H1 (cell line): ENCODE results near the gene CELSR1. TPM values are rescaled to one million over a fixed set of nuclear protein-coding genes. Genes with fewer than 3 reads are reported as not detected.

Experiments used
- CTCF ChIA-PET: fragments of 300-600 bp; sonication (Branson Sonifier 250); formaldehyde crosslinking; loops from one replicate; lab custom pipeline; 2021; ENCODE audit not compliant: partially characterized antibody; lab: Charles Lee
- POLR2A ChIA-PET: fragments of 300-600 bp; sonication (Branson Sonifier 250); formaldehyde crosslinking; loops from one replicate; lab custom pipeline; 2021; ENCODE audit warnings: inconsistent platforms; ENCODE audit not compliant: partially characterized antibody; lab: Charles Lee
- DNase-seq, 2 experiments: peaks; one replicate each; pipeline versions ENCODE4 v3.0.0 to v3.0.0-alpha.2; 2010 to 2022; ENCODE audit warnings: low spot score in 2 of 2, low read depth in 1 of 2, mixed read lengths in 1 of 2
- FAIRE-seq: peaks from 2 replicates; lab custom pipeline; 2011; peaks lifted over from hg19 to GRCh38; lab: Jason Lieb, UNC
- H2AFZ ChIP-seq: 2 replicates; pipeline ENCODE4 v1.8.1; 2012; ENCODE audit warnings: low read length, inconsistent platforms
- H2AK5ac ChIP-seq: 2 replicates; pipeline ENCODE4 v1.6.1; 2013; ENCODE audit warnings: low read depth, low read length
- H2BK120ac ChIP-seq: replicated peaks from 2 replicates; pipeline ENCODE3; 2013; ENCODE audit warnings: low read depth, low read length, inconsistent platforms
- H2BK12ac ChIP-seq: 2 replicates; pipeline ENCODE4 v1.6.1; 2013; ENCODE audit warnings: low read depth, low read length
- H2BK15ac ChIP-seq: 2 replicates; pipeline ENCODE4 v1.6.1; 2013; ENCODE audit warnings: low read length
- H2BK20ac ChIP-seq: 2 replicates; pipeline ENCODE4 v1.6.1; 2013; ENCODE audit warnings: low read length
- H2BK5ac ChIP-seq: 2 replicates; pipeline ENCODE4 v1.6.1; 2013; ENCODE audit warnings: low read depth, low read length
- H3K14ac ChIP-seq: 2 replicates; pipeline ENCODE4 v1.6.1; 2013; ENCODE audit warnings: inconsistent platforms; ENCODE audit not compliant: insufficient read length
- H3K18ac ChIP-seq: 2 replicates; pipeline ENCODE4 v1.6.1; 2013; ENCODE audit warnings: low read length; ENCODE audit errors: extremely low read depth
- H3K23ac ChIP-seq: 2 replicates; pipeline ENCODE4 v1.6.1; 2013; ENCODE audit warnings: inconsistent platforms; ENCODE audit not compliant: insufficient read length
- H3K23me2 ChIP-seq: 2 replicates; pipeline ENCODE4 v1.6.1; 2013; ENCODE audit warnings: low read depth, low read length
- H3K27ac ChIP-seq: 2 replicates; pipeline ENCODE4 v1.6.1; 2011; ENCODE audit warnings: low read depth, low read length, inconsistent platforms
- H3K27me3 ChIP-seq, 4 experiments: replicated peaks in 1 of 4; 1 replicate in 1 of 4; 2 replicates in 3 of 4; pipeline versions ENCODE4 v1.6.1 to v1.8.1; 2011 to 2013; ENCODE audit warnings: low read length in 3 of 4, mild to moderate bottlenecking in 3 of 4, inconsistent platforms in 2 of 4, mixed read lengths in 2 of 4, moderate library complexity in 1 of 4; ENCODE audit not compliant: control insufficient read depth in 3 of 4, insufficient read depth in 3 of 4; ENCODE audit errors: extremely low read depth in 1 of 4
- H3K36me3 ChIP-seq, 4 experiments: 2 replicates each; pipeline versions ENCODE4 v1.6.1 to v1.8.1; 2011 to 2013; ENCODE audit warnings: mild to moderate bottlenecking in 4 of 4, low read length in 3 of 4, moderate library complexity in 2 of 4, control low read depth in 1 of 4, inconsistent platforms in 1 of 4; ENCODE audit not compliant: insufficient read depth in 4 of 4, control insufficient read depth in 2 of 4
- H3K4ac ChIP-seq: replicated peaks from 2 replicates; pipeline ENCODE3; 2013; ENCODE audit warnings: low read length, low read depth, mixed read lengths, inconsistent platforms; ENCODE audit not compliant: insufficient read length
- H3K4me1 ChIP-seq, 4 experiments: replicated peaks in 1 of 4; 1 replicate in 1 of 4; 2 replicates in 3 of 4; pipeline versions ENCODE4 v1.6.1 to v1.8.1; 2011 to 2013; ENCODE audit warnings: low read length in 3 of 4, inconsistent platforms in 2 of 4, mixed read lengths in 1 of 4; ENCODE audit not compliant: insufficient read depth in 4 of 4, control insufficient read depth in 3 of 4
- H3K4me2 ChIP-seq, 2 experiments: 2 replicates each; pipeline versions ENCODE4 v1.6.1 to v1.8.1; 2011 to 2013; ENCODE audit warnings: low read depth in 2 of 2, low read length in 2 of 2, control low read depth in 1 of 2, inconsistent platforms in 1 of 2, mild to moderate bottlenecking in 1 of 2; ENCODE audit not compliant: insufficient read depth in 1 of 2
- H3K4me3 ChIP-seq, 4 experiments: fragments of 200-600, 300-600 bp in 1 of 4; sonication (generic), shearing (Covaris generic), sonication (Bioruptor Twin) in 1 of 4; 2 replicates each; pipeline versions ENCODE4 v1.5.1 to v1.8.1; 2011 to 2016; ENCODE audit warnings: low read length in 4 of 4, low read depth in 3 of 4, control low read depth in 2 of 4, inconsistent platforms in 2 of 4, mild to moderate bottlenecking in 2 of 4, mixed read lengths in 1 of 4, moderate library complexity in 1 of 4; ENCODE audit not compliant: insufficient read depth in 2 of 4; ENCODE audit errors: extremely low read depth in 1 of 4
- H3K56ac ChIP-seq: replicated peaks from 2 replicates; pipeline ENCODE3; 2013; ENCODE audit warnings: low read depth, mild to moderate bottlenecking, mixed read lengths, low read length, inconsistent platforms; ENCODE audit not compliant: insufficient read length
- H3K79me1 ChIP-seq: 2 replicates; pipeline ENCODE4 v1.6.1; 2013; ENCODE audit warnings: low read depth, low read length, control low read depth
- H3K79me2 ChIP-seq, 2 experiments: 2 replicates each; pipeline versions ENCODE4 v1.6.1 to v1.8.1; 2012 to 2013; ENCODE audit warnings: low read length in 2 of 2, mild to moderate bottlenecking in 2 of 2, inconsistent platforms in 1 of 2; ENCODE audit not compliant: insufficient read depth in 2 of 2, control insufficient read depth in 1 of 2
- H3K9ac ChIP-seq, 4 experiments: replicated peaks in 1 of 4; 1 replicate in 1 of 4; 2 replicates in 3 of 4; pipeline versions ENCODE4 v1.6.1 to v1.8.1; 2011 to 2013; ENCODE audit warnings: low read depth in 3 of 4, low read length in 3 of 4, control low read depth in 2 of 4, mild to moderate bottlenecking in 2 of 4, moderate library complexity in 2 of 4, inconsistent platforms in 1 of 4; ENCODE audit errors: extremely low read depth in 1 of 4
- H3K9me3 ChIP-seq, 2 experiments: 2 replicates each; pipeline versions ENCODE4 v1.6.1 to v1.8.1; 2012 to 2013; ENCODE audit warnings: mild to moderate bottlenecking in 2 of 2, moderate library complexity in 2 of 2, control low read depth in 1 of 2, inconsistent platforms in 1 of 2, low read depth in 1 of 2, low read length in 1 of 2, mixed read lengths in 1 of 2; ENCODE audit not compliant: insufficient read depth in 2 of 2
- H4K20me1 ChIP-seq, 2 experiments: replicated peaks in 1 of 2; 2 replicates each; pipeline versions ENCODE3 to v1.8.1; 2011 to 2013; ENCODE audit warnings: inconsistent platforms in 2 of 2, low read length in 2 of 2, mild to moderate bottlenecking in 1 of 2; ENCODE audit not compliant: insufficient read depth in 2 of 2, control insufficient read depth in 1 of 2
- H4K5ac ChIP-seq: 2 replicates; pipeline ENCODE4 v1.6.1; 2013; ENCODE audit warnings: low read length, low read depth, mixed read lengths, inconsistent platforms; ENCODE audit not compliant: insufficient read length
- H4K8ac ChIP-seq: 2 replicates; pipeline ENCODE4 v1.8.0; 2013; ENCODE audit warnings: mild to moderate bottlenecking, moderate library complexity, low read length, inconsistent platforms; ENCODE audit not compliant: insufficient read depth; ENCODE audit errors: extremely low read depth
- H4K91ac ChIP-seq: replicated peaks from 2 replicates; pipeline ENCODE3; 2013; ENCODE audit warnings: low read length, mixed read lengths, inconsistent platforms; ENCODE audit not compliant: insufficient read length
- CBX5 ChIP-seq: fragments of 300-800, 300-1000 bp; sonication (generic); IDR thresholded peaks from 2 replicates; pipeline ENCODE4 v1.7.1; 2016; ENCODE audit warnings: antibody characterized with exemption, low read length, low read depth
- CEBPB ChIP-seq: IDR thresholded peaks from 2 replicates; pipeline ENCODE4 v1.6.1; 2012; ENCODE audit warnings: low read depth, low read length
- KDM4A ChIP-seq: IDR thresholded peaks from one replicate; pipeline ENCODE4 v1.7.1; 2012; ENCODE audit warnings: low read depth, mild to moderate bottlenecking, moderate library complexity, low read length, inconsistent platforms; ENCODE audit not compliant: severe bottlenecking
- RXRA ChIP-seq: IDR thresholded peaks from 2 replicates; pipeline ENCODE4 v1.6.1; 2011; ENCODE audit warnings: low read depth, mild to moderate bottlenecking, low read length, moderate library complexity; ENCODE audit not compliant: insufficient read depth
- TBP ChIP-seq: IDR thresholded peaks from 2 replicates; pipeline ENCODE4 v1.6.1; 2011; ENCODE audit warnings: low read depth, low read length, improper control_type of control experiment
- WGBS, 2 experiments: shearing (Covaris generic) in 1 of 2; methylation state at CpG; one replicate each; pipeline versions ENCODE4 v1.1.6 to v1.1.7; 2013 to 2015; ENCODE audit warnings: low lambda C conversion rate in 2 of 2, mixed read lengths in 2 of 2, inconsistent platforms in 1 of 2, low coverage in 1 of 2, missing lambda C conversion rate in 1 of 2; ENCODE audit not compliant: insufficient replicate concordance in 2 of 2, insufficient coverage in 1 of 2, insufficient read length in 1 of 2; ENCODE audit errors: extremely low coverage in 1 of 2, missing lambda C conversion rate in 1 of 2; 5-methylcytosine and 5-hydroxymethylcytosine counted together
- polyA plus RNA-seq, 7 experiments: library from polyadenylated mRNA; depleted of rRNA in 3 of 7; stranded (reverse) in 5 of 7; unstranded in 2 of 7; fragments of >200 nt in 5 of 7; fragments of 200-250 nt in 2 of 7; gene quantifications; 1 replicate in 5 of 7; 2 replicates in 1 of 7; 4 replicates in 1 of 7; pipeline versions ENCODE4 v1.2.1 to v1.2.3, GENCODE V29; 2011 to 2013; ENCODE audit warnings: missing spikeins in 2 of 7, mixed read lengths in 2 of 7
- total RNA-seq: library from RNA; stranded (reverse); fragmentation: NEBNext Ultra II Directional; extraction: Animal tissue kit (Norgen Biotek cat#: 25700); gene quantifications from 2 replicates; pipeline ENCODE4 v1.2.1, GENCODE V29; 2021
- TF ChIP-seq, protein P1 (sequence below): IDR thresholded peaks from 2 replicates; pipeline ENCODE4 v1.6.1; 2011; ENCODE audit warnings: low read depth, mild to moderate bottlenecking, low read length; ENCODE audit not compliant: insufficient read depth
- TF ChIP-seq, protein P2 (sequence below): IDR thresholded peaks from 2 replicates; pipeline ENCODE4 v1.6.1; 2012; ENCODE audit warnings: inconsistent platforms

The CELSR1 gene
- total and polyA plus RNA-seq, 2 of the 8 experiments (the other 6 are each of a cell fraction or from before 2014, with no cell fraction given), result 9.0 to 12.4 TPM

DNA sequence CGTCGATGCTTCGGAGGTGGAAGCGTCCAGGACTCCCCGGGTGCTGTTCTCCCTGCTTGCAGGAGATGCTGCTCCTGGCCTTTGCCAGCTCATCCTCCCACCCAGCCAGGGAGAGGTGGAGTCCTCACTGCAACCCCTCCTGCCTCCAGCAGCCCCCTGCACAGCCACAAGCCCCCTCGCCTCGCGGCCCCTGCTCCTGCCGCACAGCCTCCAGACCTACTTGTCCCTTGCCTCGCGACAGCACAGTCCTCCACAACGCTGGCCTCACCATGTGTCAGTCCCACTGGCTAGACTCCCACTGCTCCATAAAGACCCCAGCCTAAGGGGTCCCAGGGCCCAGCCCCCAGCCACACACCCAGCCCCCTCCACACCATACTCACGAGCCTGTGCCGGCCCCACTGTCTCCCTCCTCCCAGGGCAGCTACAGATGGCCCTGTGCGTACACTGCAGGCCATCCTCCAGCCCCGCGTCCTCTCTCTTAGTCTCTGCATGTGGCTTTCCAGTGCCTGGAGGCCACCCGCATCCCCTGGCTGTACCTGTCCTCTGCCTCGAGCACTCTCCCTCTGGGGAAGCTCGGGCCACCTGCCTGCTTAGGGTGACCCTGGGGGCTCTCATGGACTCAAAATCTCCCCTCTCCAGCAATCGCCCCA is 91.5 kb downstream of the CELSR1 start:
- Histone ChIP-seq H2BK5ac (no peak overlapping the region), H3K4me2 (no peak overlapping the region), H2BK20ac (no peak overlapping the region), H3K9ac (no peak overlapping the region), H3K4ac (peak overlapping the region; percentile 38), H2AFZ (no peak overlapping the region), H3K79me1 (peaks cover 2% of the 10 kb centered on the region; the same call in 1 of the 2 replicates), H3K27ac (no peak overlapping the region), H3K79me2 (no peaks in the 10 kb centered on the region), H4K20me1 (peaks cover 0 to 7% of the 10 kb centered on the region in 2 experiments), H3K23ac (no peak overlapping the region), H3K4me3 (no peak overlapping the region), H3K4me1 (peaks cover 2 to 17% (median 14%) of the 10 kb centered on the region in 4 experiments), H4K91ac (no peak overlapping the region), H2BK15ac (no peak overlapping the region), H2BK12ac (no peak overlapping the region; the same call in 1 of the 2 replicates), H4K5ac (no peak overlapping the region), H2AK5ac (no peak overlapping the region), H3K27me3 (no peaks in the 10 kb centered on the region), H3K36me3 (no peaks in the 10 kb centered on the region), H3K23me2 (peaks cover 6% of the 10 kb centered on the region; the same call in 1 of the 2 replicates), H3K56ac (no peak overlapping the region), H3K18ac (no peak overlapping the region; the same call in 1 of the 2 replicates), H2BK120ac (no peak overlapping the region), H4K8ac (peak overlapping the region; percentile 74; the same call in 1 of the 2 replicates), H3K9me3 (no peaks in the 10 kb centered on the region), H3K14ac (no peak overlapping the region)
- ChIA-PET POLR2A (interaction anchor here (1.0 kb wide), 1 partner anchor 110 kb away, joined by 3 read pairs; the partner anchor contains the start of gene TRMU), CTCF (interaction anchor here (1.0 to 1.8 kb wide), 3 partner anchors 14 to 78 kb away, joined by 3 to 8 read pairs (median 3); no protein-coding TSS in a partner anchor)
- DNase-seq (no peak), FAIRE-seq (no peak)
- TF ChIP-seq CEBPB (no peak), TBP (no peak), CBX5 (no peak), RXRA (no peak), KDM4A (no peak)
- TF ChIP-seq, protein P1, sequence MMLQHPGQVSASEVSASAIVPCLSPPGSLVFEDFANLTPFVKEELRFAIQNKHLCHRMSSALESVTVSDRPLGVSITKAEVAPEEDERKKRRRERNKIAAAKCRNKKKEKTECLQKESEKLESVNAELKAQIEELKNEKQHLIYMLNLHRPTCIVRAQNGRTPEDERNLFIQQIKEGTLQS, result no peak
- TF ChIP-seq, protein P2, sequence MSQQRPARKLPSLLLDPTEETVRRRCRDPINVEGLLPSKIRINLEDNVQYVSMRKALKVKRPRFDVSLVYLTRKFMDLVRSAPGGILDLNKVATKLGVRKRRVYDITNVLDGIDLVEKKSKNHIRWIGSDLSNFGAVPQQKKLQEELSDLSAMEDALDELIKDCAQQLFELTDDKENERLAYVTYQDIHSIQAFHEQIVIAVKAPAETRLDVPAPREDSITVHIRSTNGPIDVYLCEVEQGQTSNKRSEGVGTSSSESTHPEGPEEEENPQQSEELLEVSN, result no peak
- WGBS, 2 experiments, result 80% methylated on average over 16 of the region's 21 CpGs; no CpG with 5 or more reads in 1 of the 2 experiments
